Right cardiac atrium (tissue), 5 donors: ENCODE data around the gene LMF2. TPM values are rescaled to one million over a fixed set of nuclear protein-coding genes. Genes with fewer than 3 reads are reported as not detected.

Experiments
- ATAC-seq, 2 donors: fragments of 200-7000 bp; cut with Tn5 transposase; one replicate each; pipeline versions ENCODE4 v1.8.0 to v1.9.1; 2020; ENCODE audit warnings: moderate library complexity in 2 of 2, mild to moderate bottlenecking in 1 of 2
- DNase-seq, 3 donors: peaks; one replicate each; pipeline ENCODE4 v3.0.0-alpha.2; 2020
- H3K27ac ChIP-seq: one replicate; pipeline ENCODE4 v1.5.1; 2013; ENCODE audit warnings: mild to moderate bottlenecking, low read length, control low read depth, moderate library complexity
- H3K27me3 ChIP-seq: one replicate; pipeline ENCODE4 v1.6.1; 2013; ENCODE audit not compliant: control insufficient read depth, insufficient read depth
- H3K4me1 ChIP-seq: one replicate; pipeline ENCODE4 v1.6.1; 2013; ENCODE audit warnings: low read length; ENCODE audit not compliant: control insufficient read depth, insufficient read depth
- H3K4me3 ChIP-seq: one replicate; pipeline ENCODE4 v1.5.1; 2013; ENCODE audit warnings: low read length, control low read depth
- H3K9me3 ChIP-seq: one replicate; pipeline ENCODE4 v1.6.1; 2013; ENCODE audit warnings: low read length; ENCODE audit not compliant: control insufficient read depth
- WGBS: extraction: QIAGEN DNeasy Blood & Tissue Kit; methylation state at CpG from one replicate; pipeline ENCODE4 v1.1.7; 2013; 5-methylcytosine and 5-hydroxymethylcytosine counted together
- intact Hi-C, 4 donors: fragments of 100-400 bp; cut with DNase I; formaldehyde crosslinking; loops; one replicate each; pipeline versions ENCODE4 v1.11.0 to v1.14.0; 2022 to 2023
- polyA plus RNA-seq: library from polyadenylated mRNA; stranded (reverse); fragments of 200-250 nt; gene quantifications from one replicate; pipeline ENCODE4 v1.2.3, GENCODE V29; 2013
- total RNA-seq, 4 donors: library from RNA; stranded (reverse); fragmentation: NEBNext Ultra II Directional; extraction: Animal tissue kit (Norgen Biotek cat#: 25700); gene quantifications; one replicate each; pipeline ENCODE4 v1.2.1, GENCODE V29; 2021
- donor health status: healthy with polysubstance abuse.
- donor health status: DM: no; HTN: yes; CAD: no.
- donor health status: DM: no; HTN: no; CAD: no.
- donor health status: DM: no; HTN: yes; CAD: no; lungs with severe emphysema.
- donor health status: DM: yes; HTN: yes; CAD: no.

LMF2 gene
- total and polyA plus RNA-seq, 5 donors: 29.0 to 33.7 (median 33.1) TPM

DNA sequence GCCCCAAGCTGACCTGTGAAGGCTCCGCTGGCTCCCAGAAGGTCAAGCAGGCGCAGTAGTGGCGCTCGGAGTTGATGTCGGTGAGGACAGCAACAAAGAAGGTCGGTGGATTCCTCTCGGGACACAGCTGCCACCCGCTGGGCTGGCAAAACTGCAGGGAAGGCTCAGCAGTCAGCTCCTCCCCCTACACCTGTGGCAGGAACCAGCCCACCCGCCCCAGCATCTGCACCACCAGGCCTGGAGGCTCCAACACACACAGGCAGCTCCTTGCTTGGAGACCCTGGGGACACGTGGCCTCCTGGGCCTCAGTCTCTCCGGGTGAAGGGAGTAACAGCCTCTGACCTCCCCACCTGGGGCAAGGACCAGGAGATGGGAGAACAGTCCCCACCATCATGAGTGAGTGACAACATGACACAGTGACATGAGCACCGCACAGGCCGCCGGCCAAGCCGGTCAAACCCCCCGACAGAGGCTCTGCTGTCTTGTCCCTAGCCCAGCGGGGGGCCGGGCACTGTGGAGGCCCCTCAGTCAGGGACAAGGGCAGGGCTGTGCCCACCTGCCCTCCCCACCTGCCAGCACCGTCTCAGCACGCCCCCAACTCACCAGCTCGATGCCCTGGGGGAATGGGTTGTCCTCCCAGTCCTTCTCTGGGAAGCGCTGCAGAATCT, 39.6 kb downstream of the LMF2 start:
- DNase-seq (no peak), ATAC-seq (no peak)
- Histone ChIP-seq H3K27ac (no peak overlapping the region), H3K27me3 (no peaks in the 10 kb centered on the region), H3K9me3 (no peaks in the 10 kb centered on the region), H3K4me3 (no peak overlapping the region), H3K4me1 (peaks cover 5% of the 10 kb centered on the region)
- intact Hi-C loops: no loop called here
- WGBS: 80% methylated on average over 22 of the region's 22 CpGs

DNA sequence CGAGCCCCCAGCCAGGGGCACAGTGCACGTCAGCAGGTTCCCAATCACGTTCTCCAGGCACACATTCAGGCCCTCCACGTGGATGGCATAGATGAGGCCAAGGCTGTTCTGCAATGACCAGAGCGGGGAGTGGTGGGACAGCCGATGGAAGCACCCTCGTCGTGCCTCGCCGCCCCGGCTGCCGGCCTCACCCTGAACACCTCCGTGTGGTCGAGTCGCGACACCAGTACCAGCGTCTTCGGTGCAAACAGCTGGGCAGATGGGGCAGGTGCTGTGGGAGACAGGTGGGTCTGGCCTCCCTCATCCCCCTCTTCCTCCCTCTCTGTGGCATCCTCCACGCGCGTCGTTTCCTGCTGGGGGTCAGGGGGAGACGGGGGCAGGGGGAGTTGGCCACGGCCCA, 40.2 kb downstream of the LMF2 start:
- ATAC-seq: no peak
- DNase-seq: no peak
- intact Hi-C loops: no loop called here
- no peaks in the 10 kb centered on the region for H3K9me3 ChIP-seq
- H3K27me3 ChIP-seq: no peaks in the 10 kb centered on the region
- H3K4me1 ChIP-seq: peaks cover 5% of the 10 kb centered on the region
- H3K27ac ChIP-seq: no peak overlapping the region
- WGBS: 87% methylated on average over 24 of the region's 24 CpGs
- no peak overlapping the region for H3K4me3 ChIP-seq

DNA sequence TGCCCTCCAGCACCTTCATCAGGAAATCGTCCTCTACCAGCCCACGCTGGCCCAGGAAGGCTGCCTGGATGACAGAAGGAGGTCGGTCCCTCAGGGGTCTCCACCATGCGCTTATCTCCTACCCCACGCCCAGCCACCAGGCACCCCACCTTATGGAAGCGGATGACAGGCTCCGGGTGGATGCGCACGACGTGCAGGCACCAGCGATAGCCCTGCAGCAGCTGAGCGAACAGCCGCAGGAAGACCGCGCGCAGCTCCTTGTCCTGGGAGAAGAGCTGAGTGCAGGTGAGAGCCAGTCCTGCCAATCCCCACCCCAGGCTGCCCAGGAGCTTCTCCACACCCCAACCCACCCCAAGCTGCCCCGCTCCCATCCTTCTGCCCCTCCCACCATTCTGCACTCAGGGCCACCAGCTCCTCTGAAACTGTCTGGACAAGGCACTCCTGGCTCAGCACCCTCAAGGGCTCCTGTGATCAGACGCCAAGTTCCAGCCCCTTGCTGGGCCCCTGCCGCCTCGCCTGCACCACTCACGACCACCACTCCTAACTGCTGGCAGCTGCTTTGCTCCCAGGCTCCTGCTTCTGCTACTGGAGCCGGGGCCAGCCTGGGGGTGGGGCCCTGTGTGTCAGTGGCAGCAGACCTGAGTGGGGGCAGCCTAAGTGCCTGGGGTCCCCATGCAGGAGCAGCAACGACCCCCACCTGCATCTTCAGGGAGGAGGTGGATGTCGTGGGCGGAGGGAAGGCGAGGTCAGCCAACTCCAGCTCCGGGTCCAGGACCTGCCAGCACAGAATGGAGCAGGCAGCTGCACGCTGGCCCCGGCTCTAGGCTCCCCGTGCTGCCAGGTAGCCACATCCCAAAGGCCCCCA, 42.2 kb downstream of the LMF2 start:
- intact Hi-C loops: no loop called here
- DNase-seq: no peak
- Histone ChIP-seq H3K4me1 (no peaks in the 10 kb centered on the region), H3K27me3 (no peaks in the 10 kb centered on the region), H3K4me3 (no peak overlapping the region), H3K27ac (no peak overlapping the region), H3K9me3 (no peaks in the 10 kb centered on the region)
- ATAC-seq: no peak
- 90% methylated on average over 30 of the region's 30 CpGs for WGBS

DNA sequence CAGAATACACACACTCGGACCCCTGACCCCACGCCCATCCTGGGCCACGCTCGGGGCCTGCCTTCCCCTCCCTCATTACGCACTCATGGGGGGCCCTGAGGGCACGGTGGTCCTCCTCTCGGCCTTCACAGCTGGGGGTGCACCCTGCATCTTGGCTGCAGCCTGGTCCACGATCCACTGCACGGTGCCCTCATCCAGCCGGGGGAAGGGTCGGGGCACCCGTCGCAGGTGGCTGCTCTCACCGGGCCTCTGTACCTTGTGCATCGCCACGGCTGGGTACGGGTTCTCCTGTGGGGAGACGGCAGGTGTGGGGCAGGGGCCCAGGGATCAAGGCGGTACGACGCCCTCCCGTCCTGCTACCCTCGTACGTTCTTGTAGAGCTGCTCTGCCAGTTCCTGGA, 43.1 kb downstream of the LMF2 start:
- H3K27me3 ChIP-seq: no peaks in the 10 kb centered on the region
- H3K4me3 ChIP-seq: no peak overlapping the region
- WGBS: 89% methylated on average over 24 of the region's 24 CpGs
- H3K4me1 ChIP-seq: no peaks in the 10 kb centered on the region
- H3K9me3 ChIP-seq: no peaks in the 10 kb centered on the region
- H3K27ac ChIP-seq: no peak overlapping the region
- ATAC-seq (no peak), DNase-seq (no peak)
- intact Hi-C loops: no loop called here

DNA sequence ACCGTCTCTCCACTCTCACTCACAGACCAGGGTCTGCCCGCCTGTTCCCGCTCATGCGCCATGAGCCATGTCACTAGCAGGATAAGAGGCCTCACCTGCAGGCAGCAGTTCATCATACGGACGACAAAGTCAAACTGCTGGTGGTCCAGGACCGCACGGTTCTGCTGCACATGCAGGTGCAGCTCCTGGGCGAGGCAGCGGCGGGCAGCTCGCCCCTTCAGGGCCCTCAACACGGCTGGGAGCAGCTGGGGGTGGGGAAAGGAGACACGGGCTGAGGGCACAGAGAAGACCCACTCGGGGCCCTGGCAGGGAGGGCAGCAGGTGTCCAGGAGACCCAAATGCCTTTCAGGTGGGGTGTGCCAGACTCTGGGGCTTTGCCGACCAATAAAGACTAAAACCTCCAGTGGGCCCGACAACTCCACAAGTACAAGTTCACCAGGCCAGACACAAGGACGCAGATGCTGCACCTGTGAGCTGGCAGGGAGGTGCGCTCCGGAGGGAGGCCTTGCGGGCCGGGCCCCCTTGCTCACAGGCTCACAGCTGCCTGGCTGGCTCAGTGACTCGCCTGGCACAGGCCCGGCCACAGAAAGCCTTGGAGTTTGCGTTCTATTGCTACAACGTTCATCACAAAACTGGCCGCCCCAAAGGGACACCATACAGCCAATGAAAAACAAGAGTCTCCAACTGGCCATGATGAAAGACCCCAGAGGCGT, 44.2 kb downstream of the LMF2 start:
- H3K4me1 ChIP-seq: no peaks in the 10 kb centered on the region
- H3K9me3 ChIP-seq: no peaks in the 10 kb centered on the region
- WGBS: 93% methylated on average over 28 of the region's 28 CpGs
- intact Hi-C loops: no loop called here
- H3K27me3 ChIP-seq: no peaks in the 10 kb centered on the region
- no peak overlapping the region for H3K27ac ChIP-seq
- DNase-seq (no peak), ATAC-seq (no peak)
- H3K4me3 ChIP-seq: no peak overlapping the region

DNA sequence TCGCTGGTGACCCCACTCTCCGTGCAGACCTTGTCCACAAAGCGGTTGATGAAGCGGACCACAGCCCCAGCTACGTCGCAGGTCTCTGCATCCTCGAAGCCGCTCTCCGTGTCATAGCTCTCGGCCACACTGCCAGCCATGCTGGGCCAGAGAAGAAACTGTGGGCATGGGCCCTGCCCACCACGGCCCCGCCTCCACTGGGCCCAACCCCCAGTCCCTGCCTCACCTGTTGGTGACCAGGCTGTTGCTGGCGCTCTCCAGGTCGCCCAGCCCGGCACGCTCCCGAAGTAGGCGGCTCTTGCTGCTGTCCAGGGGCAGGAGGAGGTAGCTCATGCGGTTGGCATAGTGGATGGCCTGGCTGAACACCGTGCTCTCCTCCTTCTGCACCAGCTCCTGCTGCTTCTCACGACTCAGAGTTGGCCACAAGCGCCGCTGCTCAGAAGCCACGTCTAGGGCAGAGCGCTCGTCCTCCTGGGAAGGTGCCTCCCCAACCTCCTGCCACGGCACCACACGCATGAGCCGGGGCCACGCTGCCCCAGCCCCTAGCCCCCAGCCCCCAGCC, 45.4 kb downstream of the LMF2 start:
- WGBS: 96% methylated on average over 30 of the region's 30 CpGs
- no peaks in the 10 kb centered on the region for H3K27me3 ChIP-seq
- no peaks in the 10 kb centered on the region for H3K9me3 ChIP-seq
- DNase-seq (no peak), ATAC-seq (no peak)
- H3K4me3 ChIP-seq: no peak overlapping the region
- H3K27ac ChIP-seq: no peak overlapping the region
- no peaks in the 10 kb centered on the region for H3K4me1 ChIP-seq
- intact Hi-C loops: no loop called here

DNA sequence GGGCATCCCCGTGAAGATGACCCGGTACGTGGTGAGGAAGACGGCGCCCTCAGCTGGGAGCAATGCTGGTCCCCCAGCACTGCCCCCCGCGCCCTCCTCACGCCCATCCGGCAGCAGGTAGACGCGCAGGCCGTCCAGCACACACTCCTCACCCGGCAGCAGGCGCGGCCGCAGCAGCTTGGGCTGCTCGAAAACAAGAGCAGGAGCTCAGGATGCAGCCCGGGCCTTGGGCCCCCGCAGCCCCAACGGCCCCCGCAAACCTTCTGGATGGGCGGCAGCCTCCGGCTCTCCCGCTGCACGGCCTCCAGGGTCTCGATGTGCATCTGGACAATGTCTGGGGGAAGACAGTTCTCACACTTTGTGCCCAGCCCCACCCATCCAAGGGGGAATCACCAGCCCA, 46.0 kb downstream of the LMF2 start:
- DNase-seq (no peak), ATAC-seq (no peak)
- WGBS: 94% methylated on average over 26 of the region's 26 CpGs
- Histone ChIP-seq H3K9me3 (no peaks in the 10 kb centered on the region), H3K4me1 (no peaks in the 10 kb centered on the region), H3K27ac (no peak overlapping the region), H3K4me3 (no peak overlapping the region), H3K27me3 (no peaks in the 10 kb centered on the region)
- intact Hi-C loops: no loop called here

DNA sequence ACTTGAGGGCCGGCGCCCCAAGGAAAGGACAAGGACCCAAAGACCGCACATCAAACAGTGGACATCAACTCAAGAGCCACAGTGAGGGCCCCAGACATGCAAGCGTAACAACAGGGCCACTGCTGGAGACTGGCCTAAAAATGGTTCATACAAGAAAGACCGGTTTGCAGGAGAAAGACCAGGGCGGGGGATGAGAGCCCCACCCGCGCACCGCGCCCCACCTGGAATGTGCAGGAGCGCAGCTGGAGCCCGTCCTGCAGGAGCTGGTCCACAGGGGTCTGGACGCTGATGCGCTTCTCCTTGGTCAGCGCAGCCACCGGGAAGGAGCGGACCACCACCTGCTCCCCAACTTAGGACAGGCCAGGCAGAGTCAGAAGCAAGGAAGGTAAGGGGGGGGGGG, 46.6 kb downstream of the LMF2 start:
- Histone ChIP-seq H3K9me3 (no peaks in the 10 kb centered on the region), H3K4me3 (no peak overlapping the region), H3K27me3 (no peaks in the 10 kb centered on the region), H3K4me1 (no peaks in the 10 kb centered on the region), H3K27ac (no peak overlapping the region)
- 97% methylated on average over 17 of the region's 17 CpGs for WGBS
- no peak for ATAC-seq
- no peak for DNase-seq
- intact Hi-C loops: no loop called here

DNA sequence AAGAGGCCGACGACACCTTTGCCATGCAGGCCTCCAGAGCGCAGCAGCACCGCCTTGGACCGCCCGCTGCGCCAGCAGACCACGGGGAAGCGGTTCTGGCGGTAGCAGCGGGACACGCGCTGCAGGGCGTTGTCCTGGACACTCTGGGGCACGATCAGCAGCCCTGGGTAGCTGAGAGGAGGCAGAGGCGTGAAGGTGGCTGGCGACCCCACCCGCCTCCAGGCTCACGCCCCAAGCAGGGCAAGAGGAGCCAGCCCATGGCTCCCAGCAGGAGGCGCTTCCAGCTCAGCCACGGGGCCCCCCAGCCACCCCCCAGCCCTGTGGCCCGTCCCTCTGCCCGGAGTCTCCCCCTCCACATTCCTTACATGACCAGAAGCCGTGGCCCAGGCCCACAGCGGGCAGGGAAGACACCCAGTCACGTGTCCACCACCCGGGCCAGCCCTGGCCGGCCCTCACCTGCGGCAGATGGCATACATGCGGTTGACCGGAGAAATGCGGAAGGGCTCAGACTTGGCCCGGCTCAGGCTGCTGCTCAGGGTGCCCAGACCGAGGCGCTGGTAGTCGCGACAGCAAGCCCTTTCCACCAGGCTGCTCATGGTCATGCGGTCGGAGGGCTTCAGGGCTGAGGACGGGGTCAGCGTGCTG, 47.9 kb downstream of the LMF2 start:
- no peaks in the 10 kb centered on the region for H3K27me3 ChIP-seq
- no peak for ATAC-seq
- WGBS: 92% methylated on average over 41 of the region's 41 CpGs
- intact Hi-C loops: no loop called here
- no peaks in the 10 kb centered on the region for H3K9me3 ChIP-seq
- H3K4me1 ChIP-seq: no peaks in the 10 kb centered on the region
- DNase-seq: no peak
- no peak overlapping the region for H3K27ac ChIP-seq
- no peak overlapping the region for H3K4me3 ChIP-seq

DNA sequence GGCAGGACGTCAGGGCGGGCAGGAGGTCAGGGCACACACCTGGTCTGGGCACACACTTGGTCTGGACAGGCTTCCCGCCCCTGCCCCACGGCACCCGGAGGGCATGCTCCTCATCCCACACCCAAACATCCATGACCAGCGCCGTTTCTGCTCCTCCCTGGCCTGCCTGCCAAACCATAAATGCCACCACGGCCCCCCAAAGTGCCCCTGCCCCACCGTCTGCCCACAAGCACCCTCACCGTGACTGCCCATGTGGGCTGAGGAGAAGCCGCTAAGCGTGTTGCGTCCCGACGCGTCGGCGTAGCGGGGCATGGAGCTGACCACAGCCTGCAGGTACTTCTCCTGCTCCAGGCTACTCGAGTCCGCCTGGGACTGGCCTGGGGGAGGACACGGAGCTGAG, 48.5 kb downstream of the LMF2 start:
- Histone ChIP-seq H3K9me3 (no peaks in the 10 kb centered on the region), H3K27ac (no peak overlapping the region), H3K4me3 (no peak overlapping the region), H3K27me3 (no peaks in the 10 kb centered on the region), H3K4me1 (no peaks in the 10 kb centered on the region)
- ATAC-seq (no peak), DNase-seq (no peak)
- 91% methylated on average over 22 of the region's 22 CpGs for WGBS
- intact Hi-C loops: no loop called here
